ENCODE measurements around the gene MAPK14. TPM values are rescaled to one million over a fixed set of nuclear protein-coding genes. Genes with fewer than 3 reads are reported as not detected.
A peak's percentile ranks its signal among the peaks of the same experiment; 100 is the strongest.

Gene MAPK14
- total RNA-seq, 1 donor from 2014 or later, result 46.2 TPM

- no peak for DNase-seq
- TF ChIP-seq CTCF (IDR thresholded peaks at IDR 0.05; ENCODE audit: partially characterized antibody, unreplicated experiment), result no peak
- no peaks in the 10 kb centered on the region for H3K9me3 Mint-ChIP-seq (ENCODE audit: unreplicated experiment)
- no peaks in the 10 kb centered on the region for H3K36me3 Mint-ChIP-seq (ENCODE audit: unreplicated experiment)
- peaks cover 7% of the 10 kb centered on the region for H3K27me3 Mint-ChIP-seq (ENCODE audit: unreplicated experiment)
- H3K4me1 Mint-ChIP-seq (ENCODE audit: low read depth, unreplicated experiment), result peaks cover 25% of the 10 kb centered on the region
- no peak overlapping the region for H3K4me3 Mint-ChIP-seq (ENCODE audit: unreplicated experiment)
- no peak overlapping the region for H3K27ac Mint-ChIP-seq (ENCODE audit: unreplicated experiment)
These were observed 87.8 kb downstream of the MAPK14 start for GRCh38 chr6:36115412-36115811.

GRCh38 chr6:36116066-36116864 is 88.7 kb downstream of the MAPK14 start:
- DNase-seq, result no peak
- H3K27me3 Mint-ChIP-seq (ENCODE audit: unreplicated experiment), result no peaks in the 10 kb centered on the region
- H3K4me1 Mint-ChIP-seq (ENCODE audit: low read depth, unreplicated experiment), result peaks cover 20% of the 10 kb centered on the region

DNA sequence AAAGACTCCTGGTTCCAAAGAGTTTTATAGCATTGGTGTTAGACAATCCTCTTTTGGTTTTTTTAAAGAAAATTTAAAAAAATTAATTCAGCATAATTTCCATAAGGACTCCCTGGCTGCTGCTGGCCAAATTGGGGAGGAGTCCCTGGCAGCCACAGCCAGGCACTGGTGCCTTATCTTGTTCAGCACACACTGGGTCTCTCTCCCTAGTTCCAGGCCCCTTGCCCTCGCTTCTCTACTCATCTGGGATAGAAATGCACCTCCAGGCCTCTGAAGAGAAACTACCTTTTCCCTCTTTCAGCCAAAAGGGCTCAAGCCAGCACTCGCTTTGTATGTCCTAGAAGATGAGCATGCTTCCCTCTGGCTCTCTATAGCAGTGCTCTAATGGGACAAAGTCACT is 89.3 kb downstream of the MAPK14 start:
- H3K9me3 Mint-ChIP-seq (ENCODE audit: unreplicated experiment), result no peaks in the 10 kb centered on the region
- H3K36me3 Mint-ChIP-seq (ENCODE audit: unreplicated experiment), result no peaks in the 10 kb centered on the region
- H3K4me1 Mint-ChIP-seq (ENCODE audit: low read depth, unreplicated experiment), result peaks cover 16% of the 10 kb centered on the region
- H3K27ac Mint-ChIP-seq (ENCODE audit: unreplicated experiment), result no peak overlapping the region
- no peaks in the 10 kb centered on the region for H3K27me3 Mint-ChIP-seq (ENCODE audit: unreplicated experiment)
- H3K4me3 Mint-ChIP-seq (ENCODE audit: unreplicated experiment), result no peak overlapping the region
- DNase-seq, result no peak
- TF ChIP-seq CTCF (IDR thresholded peaks at IDR 0.05; ENCODE audit: partially characterized antibody, unreplicated experiment), result no peak

More at GRCh38 chr6:36116066-36116864, 88.7 kb downstream of the MAPK14 start:
- H3K4me3 Mint-ChIP-seq (ENCODE audit: unreplicated experiment), result peak overlapping the region; percentile 3
- no peak for TF ChIP-seq CTCF (IDR thresholded peaks at IDR 0.05; ENCODE audit: partially characterized antibody, unreplicated experiment)
- H3K36me3 Mint-ChIP-seq (ENCODE audit: unreplicated experiment), result no peaks in the 10 kb centered on the region
- no peak overlapping the region for H3K27ac Mint-ChIP-seq (ENCODE audit: unreplicated experiment)
- H3K9me3 Mint-ChIP-seq (ENCODE audit: unreplicated experiment), result no peaks in the 10 kb centered on the region

- Mint-ChIP-seq H3K27ac (ENCODE audit: unreplicated experiment) (peak overlapping the region; percentile 67), H3K4me3 (ENCODE audit: unreplicated experiment) (peak overlapping the region; percentile 48), H3K4me1 (ENCODE audit: low read depth, unreplicated experiment) (peaks cover 15% of the 10 kb centered on the region), H3K27me3 (ENCODE audit: unreplicated experiment) (peaks cover under 1% of the 10 kb centered on the region), H3K9me3 (ENCODE audit: unreplicated experiment) (no peaks in the 10 kb centered on the region), H3K36me3 (ENCODE audit: unreplicated experiment) (no peaks in the 10 kb centered on the region)
- TF ChIP-seq CTCF (IDR thresholded peaks at IDR 0.05; ENCODE audit: partially characterized antibody, unreplicated experiment), result no peak
- DNase-seq, result no peak
These were observed 90.3 kb downstream of the MAPK14 start for GRCh38 chr6:36117658-36118549.

Measured in glutamatergic neuron (in vitro differentiated cells).